Caco-2 (cell line): Measurements from ENCODE around the gene PHF14. TPM values are rescaled to one million over a fixed set of nuclear protein-coding genes. Genes with fewer than 3 reads are reported as not detected.

Source experiments
- BruUV-seq: library from RNA; stranded (reverse); fragments of 400-500 nt; replicated peaks from 2 replicates; lab custom pipeline; 2021; lab: Mats Ljungman, UMichigan
- CTCF ChIA-PET: fragments of 300-600 bp; sonication (Branson Sonifier 250); formaldehyde crosslinking; loops from one replicate; lab custom pipeline; 2022; ENCODE audit warnings: antibody characterized with exemption; lab: Charles Lee
- POLR2A ChIA-PET: fragments of 300-600 bp; sonication (Branson Sonifier 250); formaldehyde crosslinking; loops from one replicate; lab custom pipeline; 2022; ENCODE audit warnings: antibody characterized with exemption; lab: Charles Lee
- DNase-seq, 2 experiments: peaks; one replicate each; pipeline versions ENCODE4 v3.0.0 to v3.0.0-alpha.2; 2020 to 2022
- H3K27me3 ChIP-seq: replicated peaks from 2 replicates; pipeline ENCODE4 v1.6.0; 2011; ENCODE audit warnings: low read length; ENCODE audit not compliant: control insufficient read depth, insufficient read depth
- H3K36me3 ChIP-seq: 2 replicates; pipeline ENCODE4 v1.5.1; 2011; ENCODE audit warnings: low read length; ENCODE audit not compliant: control insufficient read depth, insufficient read depth
- H3K4me1 ChIP-seq: fragments of 250-450 bp; sonication (Bioruptor Pico); 2 replicates; pipeline ENCODE4 v1.5.1; 2020; ENCODE audit warnings: mild to moderate bottlenecking
- H3K4me3 ChIP-seq: 2 replicates; pipeline ENCODE4 v1.5.1; 2011; ENCODE audit warnings: low read depth, mild to moderate bottlenecking, control low read depth, low read length
- H3K9me3 ChIP-seq: fragments of 250-450 bp; sonication (Bioruptor Pico); 2 replicates; pipeline ENCODE4 v1.5.1; 2020; ENCODE audit warnings: mild to moderate bottlenecking, moderate library complexity
- H3K27ac Mint-ChIP-seq: one replicate; pipeline ENCODE4 v1.8.0; 2022; ENCODE audit warnings: mixed read lengths; ENCODE audit not compliant: unreplicated experiment
- H3K27me3 Mint-ChIP-seq: one replicate; pipeline ENCODE4 v1.8.0; 2022; ENCODE audit warnings: mixed read lengths; ENCODE audit not compliant: insufficient read depth, unreplicated experiment
- H3K36me3 Mint-ChIP-seq: one replicate; pipeline ENCODE4 v1.8.0; 2022; ENCODE audit warnings: mild to moderate bottlenecking, mixed read lengths; ENCODE audit not compliant: insufficient read depth, unreplicated experiment
- H3K4me1 Mint-ChIP-seq: one replicate; pipeline ENCODE4 v1.8.0; 2022; ENCODE audit warnings: low read depth, mixed read lengths; ENCODE audit not compliant: unreplicated experiment
- H3K4me3 Mint-ChIP-seq: one replicate; pipeline ENCODE4 v1.8.0; 2022; ENCODE audit warnings: mild to moderate bottlenecking, moderate library complexity, mixed read lengths; ENCODE audit not compliant: unreplicated experiment
- H3K9me3 Mint-ChIP-seq: one replicate; pipeline ENCODE4 v1.8.0; 2022; ENCODE audit warnings: mixed read lengths; ENCODE audit not compliant: unreplicated experiment
- intact Hi-C: fragments of 100-400 bp; cut with micrococcal nuclease; formaldehyde crosslinking; loops from one replicate; pipeline ENCODE4 v1.10.0; 2022; ENCODE audit not compliant: unreplicated experiment
- total RNA-seq: library from RNA; stranded (reverse); gene quantifications from 2 replicates; pipeline ENCODE4 v1.2.3, GENCODE V29; 2022
- TF ChIP-seq, protein P1 (sequence below), 2 experiments: fragments of 200-600 bp in 1 of 2; IDR thresholded peaks; 1 replicate in 1 of 2; 2 replicates in 1 of 2; pipeline versions ENCODE4 v1.5.1 to v1.8.0; 2011 to 2022; ENCODE audit warnings: antibody characterized with exemption in 1 of 2, control low read depth in 1 of 2, inconsistent platforms in 1 of 2, low read depth in 1 of 2, low read length in 1 of 2, mild to moderate bottlenecking in 1 of 2, moderate library complexity in 1 of 2; ENCODE audit not compliant: insufficient read depth in 1 of 2, severe bottlenecking in 1 of 2, unreplicated experiment in 1 of 2

The PHF14 gene
- total RNA-seq, 1 experiment from 2014 or later = 40.6 TPM

DNA sequence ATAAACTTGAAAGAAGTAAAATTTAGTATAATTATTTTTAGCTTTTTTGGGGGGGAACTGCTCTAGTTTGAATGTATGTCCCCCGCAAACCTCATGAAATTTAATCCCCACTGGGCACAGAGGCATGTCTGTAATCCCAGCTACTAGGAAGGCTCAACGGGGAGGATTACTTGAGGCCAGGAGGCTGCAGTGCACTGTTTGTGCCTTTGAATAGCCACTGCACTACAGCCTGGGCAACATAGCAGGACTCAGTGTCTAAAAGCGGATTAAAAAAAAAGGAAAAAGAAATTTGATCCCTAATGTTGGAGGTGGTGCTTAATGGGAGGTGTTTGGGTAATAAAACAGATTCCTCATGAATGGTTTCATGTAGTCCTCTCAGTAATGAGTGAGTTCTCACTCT, 43.1 kb upstream of the PHF14 start:
- H3K4me1 Mint-ChIP-seq = no peaks in the 10 kb centered on the region
- intact Hi-C loops = no loop called here
- DNase-seq = no peak
- H3K27ac Mint-ChIP-seq = no peak overlapping the region
- H3K36me3 ChIP-seq = no peaks in the 10 kb centered on the region; the same call in 1 of the 2 replicates
- peaks cover 32% of the 10 kb centered on the region for H3K36me3 Mint-ChIP-seq
- no peaks in the 10 kb centered on the region for H3K4me1 ChIP-seq
- CTCF ChIA-PET = no interaction called here
- no peaks in the 10 kb centered on the region for H3K27me3 ChIP-seq
- H3K9me3 Mint-ChIP-seq = no peaks in the 10 kb centered on the region
- no peak overlapping the region for H3K4me3 ChIP-seq
- POLR2A ChIA-PET = no interaction called here
- H3K9me3 ChIP-seq = no peaks in the 10 kb centered on the region
- no TSS peak for BruUV-seq
- TF ChIP-seq, protein P1, sequence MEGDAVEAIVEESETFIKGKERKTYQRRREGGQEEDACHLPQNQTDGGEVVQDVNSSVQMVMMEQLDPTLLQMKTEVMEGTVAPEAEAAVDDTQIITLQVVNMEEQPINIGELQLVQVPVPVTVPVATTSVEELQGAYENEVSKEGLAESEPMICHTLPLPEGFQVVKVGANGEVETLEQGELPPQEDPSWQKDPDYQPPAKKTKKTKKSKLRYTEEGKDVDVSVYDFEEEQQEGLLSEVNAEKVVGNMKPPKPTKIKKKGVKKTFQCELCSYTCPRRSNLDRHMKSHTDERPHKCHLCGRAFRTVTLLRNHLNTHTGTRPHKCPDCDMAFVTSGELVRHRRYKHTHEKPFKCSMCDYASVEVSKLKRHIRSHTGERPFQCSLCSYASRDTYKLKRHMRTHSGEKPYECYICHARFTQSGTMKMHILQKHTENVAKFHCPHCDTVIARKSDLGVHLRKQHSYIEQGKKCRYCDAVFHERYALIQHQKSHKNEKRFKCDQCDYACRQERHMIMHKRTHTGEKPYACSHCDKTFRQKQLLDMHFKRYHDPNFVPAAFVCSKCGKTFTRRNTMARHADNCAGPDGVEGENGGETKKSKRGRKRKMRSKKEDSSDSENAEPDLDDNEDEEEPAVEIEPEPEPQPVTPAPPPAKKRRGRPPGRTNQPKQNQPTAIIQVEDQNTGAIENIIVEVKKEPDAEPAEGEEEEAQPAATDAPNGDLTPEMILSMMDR (IDR thresholded peaks at IDR 0.05; ENCODE audit: insufficient read depth in 1 of 2, low read depth in 1 of 2, low read length in 1 of 2, severe bottlenecking in 1 of 2, unreplicated experiment in 1 of 2) = no peak
- no peak overlapping the region for H3K4me3 Mint-ChIP-seq
- H3K27me3 Mint-ChIP-seq = no peaks in the 10 kb centered on the region

DNA sequence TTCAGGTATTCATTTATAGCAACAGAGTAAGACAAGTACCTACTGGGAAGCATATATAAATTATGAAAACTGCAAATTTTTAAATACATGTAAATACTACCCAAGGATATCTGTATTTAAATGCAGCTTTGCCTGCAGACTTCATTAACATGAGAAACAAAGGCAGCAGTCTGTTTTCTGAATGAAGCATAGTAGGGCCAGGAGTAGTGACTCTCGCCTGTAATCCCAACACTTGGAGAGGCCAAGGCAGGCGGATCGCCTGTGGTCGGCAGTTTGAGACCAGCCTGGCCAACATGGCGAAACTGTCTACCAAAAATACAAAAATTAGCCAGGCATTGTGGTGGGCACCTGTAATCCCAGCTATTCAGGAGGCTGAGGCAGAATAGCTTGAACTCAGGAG, 42.5 kb upstream of the PHF14 start:
- no peaks in the 10 kb centered on the region for H3K9me3 Mint-ChIP-seq
- ChIA-PET CTCF (no interaction called here), POLR2A (no interaction called here)
- H3K36me3 Mint-ChIP-seq = peaks cover 38% of the 10 kb centered on the region
- no peaks in the 10 kb centered on the region for H3K27me3 Mint-ChIP-seq
- no peaks in the 10 kb centered on the region for H3K27me3 ChIP-seq
- no peak overlapping the region for H3K4me3 ChIP-seq
- no TSS peak for BruUV-seq
- intact Hi-C loops = no loop called here
- no peak overlapping the region for H3K4me3 Mint-ChIP-seq
- H3K9me3 ChIP-seq = no peaks in the 10 kb centered on the region
- no peaks in the 10 kb centered on the region; the same call in 1 of the 2 replicates for H3K36me3 ChIP-seq
- H3K4me1 ChIP-seq = no peaks in the 10 kb centered on the region
- H3K4me1 Mint-ChIP-seq = no peaks in the 10 kb centered on the region
- TF ChIP-seq, protein P1 (IDR thresholded peaks at IDR 0.05; ENCODE audit: insufficient read depth in 1 of 2, low read depth in 1 of 2, low read length in 1 of 2, severe bottlenecking in 1 of 2, unreplicated experiment in 1 of 2) = no peak
- no peak for DNase-seq
- no peak overlapping the region for H3K27ac Mint-ChIP-seq

DNA sequence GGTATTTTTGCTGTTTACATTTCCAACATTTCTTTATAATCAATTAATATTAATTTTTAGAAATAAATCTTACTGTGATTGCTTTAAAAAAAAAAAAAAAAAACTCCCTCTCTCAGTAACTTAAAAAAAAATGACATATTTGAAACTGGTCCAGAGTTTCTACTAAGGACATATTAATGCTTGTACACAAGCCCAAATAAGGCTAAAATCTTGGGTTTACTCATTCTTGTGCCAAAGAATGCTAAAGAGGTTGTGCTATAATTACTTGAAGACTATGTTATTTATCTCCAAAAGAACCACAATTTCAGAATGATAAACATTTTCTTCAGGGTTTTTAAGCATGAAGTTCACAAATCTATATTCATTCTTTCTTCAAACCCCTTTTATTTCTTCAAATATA, 39.4 kb upstream of the PHF14 start:
- Histone ChIP-seq H3K4me3 (no peak overlapping the region), H3K4me1 (peaks cover 3% of the 10 kb centered on the region; the same call in 1 of the 2 replicates), H3K27me3 (no peaks in the 10 kb centered on the region), H3K9me3 (no peaks in the 10 kb centered on the region), H3K36me3 (peaks cover 1% of the 10 kb centered on the region; the same call in 1 of the 2 replicates)
- H3K36me3 Mint-ChIP-seq = peaks cover 53% of the 10 kb centered on the region
- H3K4me3 Mint-ChIP-seq = no peak overlapping the region
- no peaks in the 10 kb centered on the region for H3K9me3 Mint-ChIP-seq
- ChIA-PET POLR2A (no interaction called here), CTCF (no interaction called here)
- intact Hi-C loops = no loop called here
- no peaks in the 10 kb centered on the region for H3K4me1 Mint-ChIP-seq
- no peak for DNase-seq
- BruUV-seq = no TSS peak
- TF ChIP-seq, protein P1 (IDR thresholded peaks at IDR 0.05; ENCODE audit: insufficient read depth in 1 of 2, low read depth in 1 of 2, low read length in 1 of 2, severe bottlenecking in 1 of 2, unreplicated experiment in 1 of 2) = no peak
- no peaks in the 10 kb centered on the region for H3K27me3 Mint-ChIP-seq
- H3K27ac Mint-ChIP-seq = no peak overlapping the region
